OCI-LY1 (cell line): ENCODE measurements around the gene C20orf204.

Source experiments
- H2AFZ ChIP-seq: fragments of 200-600 bp; sonication (generic), shearing (Covaris generic); 2 replicates; pipeline ENCODE4 v1.6.0; 2014; ENCODE audit warnings: antibody characterized with exemption, mild to moderate bottlenecking, low read length
- H3F3A ChIP-seq: fragments of 200-600 bp; sonication (generic), shearing (Covaris generic); 2 replicates; pipeline ENCODE4 v1.6.0; 2014; ENCODE audit warnings: mild to moderate bottlenecking, antibody characterized with exemption, low read length, moderate library complexity; ENCODE audit not compliant: insufficient read depth
- H3K27ac ChIP-seq: fragments of 200-600 bp; sonication (generic); 2 replicates; pipeline ENCODE4 v1.5.1; 2014; ENCODE audit warnings: low read length, mixed run types, mild to moderate bottlenecking, low read depth; ENCODE audit not compliant: poor library complexity, severe bottlenecking
- H3K27me3 ChIP-seq: fragments of 200-600 bp; sonication (generic); 2 replicates; pipeline ENCODE4 v1.6.0; 2014; ENCODE audit warnings: antibody characterized with exemption, mild to moderate bottlenecking, low read length, moderate library complexity; ENCODE audit not compliant: insufficient read depth
- H3K36me3 ChIP-seq: fragments of 200-600 bp; sonication (generic); 2 replicates; pipeline ENCODE4 v1.6.1; 2014; ENCODE audit warnings: mild to moderate bottlenecking, antibody characterized with exemption, low read length, moderate library complexity, mixed read lengths; ENCODE audit not compliant: insufficient read depth
- H3K4me1 ChIP-seq: fragments of 200-600 bp; sonication (generic); 2 replicates; pipeline ENCODE4 v1.5.1; 2014; ENCODE audit warnings: mild to moderate bottlenecking, low read length, moderate library complexity; ENCODE audit not compliant: insufficient read depth, severe bottlenecking
- H3K4me2 ChIP-seq: fragments of 200-600 bp; sonication (generic), shearing (Covaris generic); 2 replicates; pipeline ENCODE4 v1.6.1; 2014; ENCODE audit warnings: low read length
- H3K4me3 ChIP-seq: fragments of 200-600 bp; sonication (generic); 2 replicates; pipeline ENCODE4 v1.5.1; 2014; ENCODE audit warnings: low read length, low read depth, mild to moderate bottlenecking, mixed read lengths; ENCODE audit not compliant: poor library complexity, severe bottlenecking
- H3K79me2 ChIP-seq: fragments of 200-600 bp; shearing (Covaris generic); 2 replicates; pipeline ENCODE4 v1.6.1; 2016; ENCODE audit warnings: mixed run types, low read length, mixed read lengths; ENCODE audit not compliant: insufficient read depth
- H3K9ac ChIP-seq: fragments of 200-600 bp; sonication (generic), shearing (Covaris generic); 2 replicates; pipeline ENCODE4 v1.6.1; 2014; ENCODE audit warnings: mild to moderate bottlenecking, low read length, mixed read lengths
- H3K9me2 ChIP-seq: fragments of 200-600 bp; sonication (generic), shearing (Covaris generic); 2 replicates; pipeline ENCODE4 v1.6.1; 2014; ENCODE audit warnings: low read depth, mild to moderate bottlenecking, low read length, mixed read lengths
- H3K9me3 ChIP-seq: fragments of 200-600 bp; shearing (Covaris generic); 2 replicates; pipeline ENCODE4 v1.6.1; 2014; ENCODE audit warnings: low read length, mixed read lengths
- H4K20me1 ChIP-seq: fragments of 200-600 bp; sonication (generic), shearing (Covaris generic); 2 replicates; pipeline ENCODE4 v1.6.0; 2016; ENCODE audit warnings: mild to moderate bottlenecking, low read length; ENCODE audit not compliant: insufficient read depth
- CTCF ChIP-seq: fragments of 200-600 bp; sonication (generic), shearing (Covaris generic); IDR thresholded peaks from 2 replicates; pipeline ENCODE4 v1.5.1; 2017; ENCODE audit warnings: mild to moderate bottlenecking, antibody characterized with exemption, low read length, moderate library complexity, mixed read lengths
- EZH2 ChIP-seq: fragments of 200-600 bp; sonication (generic), shearing (Covaris generic); IDR thresholded peaks from 2 replicates; pipeline ENCODE4 v1.8.0; 2017; ENCODE audit warnings: borderline replicate concordance, mixed run types, mild to moderate bottlenecking, antibody characterized with exemption, low read length, moderate library complexity, mixed read lengths

Gene C20orf204

GRCh38 chr20:64068386-64069208 lies 32.6 kb downstream of the C20orf204 start:
- H3K9me2 ChIP-seq: no peaks in the 10 kb centered on the region
- no peak overlapping the region for H3K9ac ChIP-seq
- no peak overlapping the region for H3K4me2 ChIP-seq
- no peaks in the 10 kb centered on the region for H3F3A ChIP-seq
- H3K79me2 ChIP-seq: no peaks in the 10 kb centered on the region
- no peaks in the 10 kb centered on the region for H4K20me1 ChIP-seq
- H3K4me3 ChIP-seq: no peak overlapping the region
- H2AFZ ChIP-seq: no peak overlapping the region
- TF ChIP-seq EZH2: no peak
- TF ChIP-seq CTCF: no peak
- H3K9me3 ChIP-seq: no peaks in the 10 kb centered on the region
- H3K27me3 ChIP-seq: peaks cover 9% of the 10 kb centered on the region; the same call in 1 of the 2 replicates
- H3K36me3 ChIP-seq: no peaks in the 10 kb centered on the region; the same call in 1 of the 2 replicates
- H3K27ac ChIP-seq: no peak overlapping the region
- H3K4me1 ChIP-seq: peaks cover 21% of the 10 kb centered on the region

- no peaks in the 10 kb centered on the region; the same call in 1 of the 2 replicates for H3K36me3 ChIP-seq
- no peaks in the 10 kb centered on the region for H3K79me2 ChIP-seq
- no peaks in the 10 kb centered on the region for H3F3A ChIP-seq
- H3K27ac ChIP-seq: no peak overlapping the region
- peaks cover 9% of the 10 kb centered on the region; the same call in 1 of the 2 replicates for H3K27me3 ChIP-seq
- no peak overlapping the region for H2AFZ ChIP-seq
- H3K4me2 ChIP-seq: no peak overlapping the region
- H3K4me1 ChIP-seq: peaks cover 14% of the 10 kb centered on the region
- no peaks in the 10 kb centered on the region for H3K9me3 ChIP-seq
- H3K9me2 ChIP-seq: no peaks in the 10 kb centered on the region
- no peak overlapping the region for H3K9ac ChIP-seq
- no peak for TF ChIP-seq EZH2
- TF ChIP-seq CTCF: no peak
- no peaks in the 10 kb centered on the region for H4K20me1 ChIP-seq
- H3K4me3 ChIP-seq: no peak overlapping the region
Observed at GRCh38 chr20:64069209-64069613, 33.2 kb downstream of the C20orf204 start.

GRCh38 chr20:64069614-64070243 lies 33.7 kb downstream of the C20orf204 start:
- H2AFZ ChIP-seq: no peak overlapping the region
- no peak overlapping the region for H3K9ac ChIP-seq
- peaks cover 9% of the 10 kb centered on the region; the same call in 1 of the 2 replicates for H3K27me3 ChIP-seq
- H3F3A ChIP-seq: no peaks in the 10 kb centered on the region
- no peak overlapping the region for H3K4me3 ChIP-seq
- TF ChIP-seq CTCF (peak; percentile 59), EZH2 (no peak)
- H3K36me3 ChIP-seq: no peaks in the 10 kb centered on the region; the same call in 1 of the 2 replicates
- peaks cover 14% of the 10 kb centered on the region for H3K4me1 ChIP-seq
- H3K27ac ChIP-seq: no peak overlapping the region
- no peak overlapping the region for H3K4me2 ChIP-seq
- H3K9me3 ChIP-seq: no peaks in the 10 kb centered on the region
- no peaks in the 10 kb centered on the region for H4K20me1 ChIP-seq
- H3K79me2 ChIP-seq: no peaks in the 10 kb centered on the region
- H3K9me2 ChIP-seq: no peaks in the 10 kb centered on the region
